CD14-positive monocyte (primary cell): ENCODE data around the gene ESRRB. TPM values are rescaled to one million over a fixed set of nuclear protein-coding genes. Genes with fewer than 3 reads are reported as not detected.

Experiments used
- DNase-seq, 3 donors: peaks; one replicate each; pipeline ENCODE4 v3.0.0-alpha.2; 2011 to 2022
- H2AFZ ChIP-seq: 2 replicates; pipeline ENCODE4 v1.6.0; 2012; ENCODE audit warnings: mild to moderate bottlenecking, low read depth, low read length, inconsistent platforms; ENCODE audit not compliant: insufficient read depth, poor library complexity, severe bottlenecking
- H3K27ac ChIP-seq, 2 donors: 1 replicate in 1 of 2; 2 replicates in 1 of 2; pipeline ENCODE4 v1.5.1; 2012 to 2013; ENCODE audit warnings: low read length in 2 of 2, control low read depth in 1 of 2, inconsistent platforms in 1 of 2, low read depth in 1 of 2, mild to moderate bottlenecking in 1 of 2
- H3K27me3 ChIP-seq, 2 donors: one replicate each; pipeline versions ENCODE4 v1.6.0 to v1.6.1; 2011 to 2013; ENCODE audit warnings: low read length in 2 of 2; ENCODE audit not compliant: control insufficient read depth in 2 of 2, insufficient read depth in 2 of 2
- H3K36me3 ChIP-seq, 2 donors: replicated peaks in 1 of 2; 1 replicate in 1 of 2; 2 replicates in 1 of 2; pipeline versions ENCODE4 v1.5.1 to v1.6.1; 2012 to 2013; ENCODE audit warnings: low read length in 2 of 2, control low read depth in 1 of 2, inconsistent platforms in 1 of 2, mild to moderate bottlenecking in 1 of 2; ENCODE audit not compliant: insufficient read depth in 2 of 2, control insufficient read depth in 1 of 2
- H3K4me1 ChIP-seq, 2 donors: 1 replicate in 1 of 2; 2 replicates in 1 of 2; pipeline versions ENCODE4 v1.5.1 to v1.6.1; 2012 to 2013; ENCODE audit warnings: low read length in 2 of 2, control low read depth in 1 of 2, inconsistent platforms in 1 of 2, mild to moderate bottlenecking in 1 of 2, moderate library complexity in 1 of 2; ENCODE audit not compliant: insufficient read depth in 2 of 2, control insufficient read depth in 1 of 2
- H3K4me2 ChIP-seq: replicated peaks from 2 replicates; pipeline ENCODE3; 2012; ENCODE audit warnings: low read length, moderate library complexity, mild to moderate bottlenecking; ENCODE audit not compliant: poor library complexity, severe bottlenecking; ENCODE audit errors: extremely low read depth
- H3K4me3 ChIP-seq, 3 experiments: fragments of 200-600 bp in 1 of 3; sonication (generic) in 1 of 3; replicated peaks in 1 of 3; 1 replicate in 2 of 3; 2 replicates in 1 of 3; pipeline ENCODE4 v1.5.1; 2011 to 2013; ENCODE audit warnings: low read length in 3 of 3, mild to moderate bottlenecking in 3 of 3, control low read depth in 2 of 3, low read depth in 2 of 3, inconsistent platforms in 1 of 3, moderate library complexity in 1 of 3
- H3K79me2 ChIP-seq: 2 replicates; pipeline ENCODE4 v1.6.0; 2012; ENCODE audit warnings: mild to moderate bottlenecking, control low read depth, inconsistent platforms, low read length, moderate library complexity; ENCODE audit not compliant: insufficient read depth
- H3K9ac ChIP-seq: 2 replicates; pipeline ENCODE4 v1.6.0; 2017; ENCODE audit warnings: low read length, mild to moderate bottlenecking; ENCODE audit not compliant: insufficient read depth, poor library complexity, severe bottlenecking
- H3K9me3 ChIP-seq, 2 donors: replicated peaks in 1 of 2; 1 replicate in 1 of 2; 2 replicates in 1 of 2; pipeline versions ENCODE4 v1.5.1 to v1.6.1; 2012 to 2013; ENCODE audit warnings: low read length in 2 of 2, control low read depth in 1 of 2; ENCODE audit not compliant: control insufficient read depth in 1 of 2, insufficient read depth in 1 of 2
- H4K20me1 ChIP-seq: 2 replicates; pipeline ENCODE4 v1.6.0; 2012; ENCODE audit warnings: mild to moderate bottlenecking, low read length, control low read depth, moderate library complexity; ENCODE audit not compliant: insufficient read depth
- H3K27ac Mint-ChIP-seq, 7 donors: one replicate each; pipeline ENCODE4 v1.8.0; 2020; ENCODE audit warnings: mild to moderate bottlenecking in 7 of 7, mixed read lengths in 7 of 7, moderate library complexity in 6 of 7, inconsistent platforms in 2 of 7
- H3K27me3 Mint-ChIP-seq, 3 donors: one replicate each; pipeline ENCODE4 v1.8.0; 2021 to 2022; ENCODE audit warnings: low read depth in 3 of 3, mild to moderate bottlenecking in 3 of 3, mixed read lengths in 3 of 3, moderate library complexity in 3 of 3, inconsistent platforms in 1 of 3
- H3K36me3 Mint-ChIP-seq, 2 donors: one replicate each; pipeline ENCODE4 v1.8.0; 2020; ENCODE audit warnings: mixed read lengths in 2 of 2, inconsistent platforms in 1 of 2, mild to moderate bottlenecking in 1 of 2
- H3K4me1 Mint-ChIP-seq: one replicate; pipeline ENCODE4 v1.8.0; 2020; ENCODE audit warnings: mild to moderate bottlenecking, mixed read lengths
- H3K4me3 Mint-ChIP-seq, 2 donors: one replicate each; pipeline ENCODE4 v1.8.0; 2020; ENCODE audit warnings: mild to moderate bottlenecking in 2 of 2, mixed read lengths in 2 of 2, moderate library complexity in 1 of 2
- H3K9me3 Mint-ChIP-seq, 7 donors: one replicate each; pipeline ENCODE4 v1.8.0; 2020 to 2022; ENCODE audit warnings: mixed read lengths in 7 of 7, mild to moderate bottlenecking in 6 of 7, moderate library complexity in 6 of 7, inconsistent platforms in 2 of 7
- CTCF ChIP-seq: fragments of 200-600 bp; IDR thresholded peaks from one replicate; pipeline ENCODE4 v1.8.0; 2022; ENCODE audit warnings: antibody characterized with exemption, mild to moderate bottlenecking
- WGBS: methylation state at CpG from one replicate; pipeline ENCODE4 v1.1.5; 2013; ENCODE audit warnings: missing lambda C conversion rate; ENCODE audit not compliant: insufficient coverage; 5-methylcytosine and 5-hydroxymethylcytosine counted together
- intact Hi-C, 2 donors: fragments of 100-400 bp; cut with micrococcal nuclease; formaldehyde crosslinking; loops; one replicate each; pipeline versions ENCODE4 v1.15.0 to v1.15.1; 2023
- polyA minus RNA-seq: library from RNA; depleted of rRNA, polyadenylated mRNA; stranded (reverse); fragments of >200 nt; gene quantifications from 2 replicates; pipeline ENCODE4 v1.2.3, GENCODE V29; 2012
- polyA plus RNA-seq, 3 donors: library from polyadenylated mRNA; depleted of rRNA in 1 of 3; unstranded in 2 of 3; stranded (reverse) in 1 of 3; fragments of 300-500 nt in 2 of 3; fragments of >200 nt in 1 of 3; fragmentation: Illumina TruSeq in 2 of 3; gene quantifications; 1 replicate in 2 of 3; 2 replicates in 1 of 3; pipeline ENCODE4 v1.2.3, GENCODE V29; 2012 to 2021
- total RNA-seq, 12 experiments: library from RNA in 1 of 12; stranded (reverse) in 1 of 12; fragments of 120-200 nt in 1 of 12; gene quantifications; one replicate each; pipeline ENCODE4 v1.2.4 and lab custom pipeline; 2013 to 2026; ENCODE audit warnings: mixed read lengths in 6 of 12, inconsistent platforms in 1 of 12

The ESRRB gene
- total RNA-seq (2013) = 0.02 TPM
- polyA plus RNA-seq (under 1 TPM in 1 of 3 donors, not detected in 2; 0.03 TPM), polyA minus RNA-seq (0.14 and 0.16 TPM in 2 replicates), total RNA-seq (lab: John Stamatoyannopoulos, UW) (0 to 0.90 (median 0.06) reads per million in 11 experiments)

DNA sequence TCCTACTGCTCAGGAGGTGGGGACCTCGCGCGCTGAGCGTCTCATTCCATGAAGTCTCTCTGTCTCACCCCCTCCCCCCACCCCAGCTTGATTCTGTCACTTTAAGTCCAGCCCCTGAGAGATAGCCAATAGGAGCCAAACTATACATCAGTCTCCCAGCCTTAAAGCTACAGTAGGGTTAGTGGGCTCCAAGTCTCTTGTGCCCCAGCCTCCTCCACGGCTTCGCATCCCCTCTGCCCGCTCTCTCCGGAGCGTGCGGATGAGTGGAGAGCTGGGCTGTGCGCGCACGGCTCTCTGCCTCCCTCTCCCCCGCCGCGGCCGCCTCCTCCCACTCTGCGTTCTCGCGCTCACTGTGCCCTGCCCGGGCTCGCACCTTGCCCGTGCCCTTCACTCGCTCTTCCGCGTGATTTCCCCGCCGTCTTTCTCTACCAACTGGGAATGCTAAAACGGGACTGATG lies at the start of gene ESRRB:
Gene ESRRB, plus strand, starts transcription at position 191 of the 458 bp plus-strand sequence. Its CDS starts 265 bp downstream, at position 456.
- Mint-ChIP-seq H3K36me3 (no peaks in the 10 kb centered on the region), H3K9me3 (peaks cover 0 to 10% (median 4%) of the 10 kb centered on the region in 7 donors), H3K4me3 (peak within 1 kb of the TSS in 1 of 2 donors; percentile 87), H3K4me1 (peaks cover 3% of the 10 kb centered on the region), H3K27me3 (peaks cover 67 to 84% (median 79%) of the 10 kb centered on the region in 3 donors), H3K27ac (peak within 1 kb of the TSS in 1 of 7 donors; percentile 14)
- Histone ChIP-seq H3K27ac (no peak within 1 kb of the TSS), H2AFZ (no peak within 1 kb of the TSS), H4K20me1 (no peaks in the 10 kb centered on the region), H3K4me1 (no peaks in the 10 kb centered on the region), H3K9ac (no peak within 1 kb of the TSS), H3K4me3 (no peak within 1 kb of the TSS), H3K9me3 (peaks cover 0 to 18% of the 10 kb centered on the region in 2 donors), H3K79me2 (no peaks in the 10 kb centered on the region), H3K36me3 (no peaks in the 10 kb centered on the region), H3K27me3 (peaks cover 50 to 77% of the 10 kb centered on the region in 2 donors), H3K4me2 (peak within 1 kb of the TSS; percentile 34)
- intact Hi-C loops = no loop called here
- DNase-seq = no peak
- WGBS = 1% methylated on average over 25 of the region's 29 CpGs
- TF ChIP-seq CTCF = no peak

DNA sequence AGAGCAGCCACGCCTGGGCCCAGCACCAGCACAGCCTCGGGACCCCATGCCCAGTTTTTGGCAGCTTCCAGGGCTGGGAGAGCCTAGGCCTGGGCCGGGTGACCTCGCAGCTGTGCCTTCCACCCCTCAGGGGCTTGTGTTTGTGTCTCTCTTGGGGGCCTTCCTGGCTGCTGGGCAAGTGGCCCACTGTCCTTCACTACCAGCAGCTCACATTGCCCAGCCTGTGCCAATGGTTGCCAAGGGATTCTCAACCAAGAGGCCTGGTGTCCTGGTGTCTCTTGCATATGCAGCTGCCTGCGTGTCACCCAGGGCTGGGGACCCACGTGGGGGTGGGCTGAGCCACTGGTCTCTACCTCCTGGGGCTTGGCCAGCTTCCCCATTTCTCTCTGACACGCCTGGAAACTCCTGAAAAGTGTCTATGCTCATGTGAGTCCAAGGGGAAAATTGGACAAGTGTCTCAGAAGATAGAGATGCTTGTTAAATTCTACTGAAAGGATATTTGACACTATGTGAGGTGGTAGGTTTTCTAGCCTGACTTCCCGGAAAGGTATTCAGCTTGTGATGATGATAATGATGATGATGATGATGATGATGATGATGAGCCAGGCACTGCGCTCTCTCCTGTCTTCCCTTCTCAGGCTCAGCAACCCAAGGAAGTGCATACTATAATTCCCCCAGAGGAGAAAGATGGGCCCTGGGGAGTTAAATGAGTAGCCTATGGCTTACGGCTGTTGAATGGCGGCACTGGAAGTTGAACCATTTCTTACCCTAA lies 48.8 kb upstream of the ESRRB start:
- no peak for TF ChIP-seq CTCF
- H3K36me3 ChIP-seq = no peaks in the 10 kb centered on the region
- H3K4me3 ChIP-seq = no peak overlapping the region
- H3K79me2 ChIP-seq = no peaks in the 10 kb centered on the region
- DNase-seq = no peak
- H3K9me3 ChIP-seq = peaks cover 0 to 12% of the 10 kb centered on the region in 2 donors
- 80% methylated on average over 6 of the region's 11 CpGs for WGBS
- H3K27me3 ChIP-seq = peaks cover 13 to 36% of the 10 kb centered on the region in 2 donors
- no peak overlapping the region for H3K27ac ChIP-seq
- H4K20me1 ChIP-seq = no peaks in the 10 kb centered on the region
- Mint-ChIP-seq H3K27me3 (peaks cover 44 to 55% (median 46%) of the 10 kb centered on the region in 3 donors), H3K27ac (no peak overlapping the region), H3K4me1 (peaks cover 1% of the 10 kb centered on the region), H3K9me3 (peaks cover 0 to 6% (median 0%) of the 10 kb centered on the region in 7 donors), H3K36me3 (no peaks in the 10 kb centered on the region), H3K4me3 (no peak overlapping the region)
- no peak overlapping the region for H3K4me2 ChIP-seq
- intact Hi-C loops = no loop called here
- H2AFZ ChIP-seq = no peak overlapping the region
- H3K4me1 ChIP-seq = no peaks in the 10 kb centered on the region
- H3K9ac ChIP-seq = no peak overlapping the region
